GM08714 (cell line): ENCODE data around the gene PPRC1.

Experiments used
- H3K4me3 ChIP-seq: fragments of 200-500 bp; sonication (Bioruptor generic); 2 replicates; pipeline ENCODE4 v1.5.1; 2014; ENCODE audit warnings: mild to moderate bottlenecking, low read length, inconsistent platforms
- ZNF274 ChIP-seq: IDR thresholded peaks from 2 replicates; pipeline ENCODE4 v1.6.1; 2012; ENCODE audit warnings: mild to moderate bottlenecking, low read depth, low read length

Gene PPRC1

GRCh38 chr10:102150970-102151773, 18.3 kb downstream of the PPRC1 start:
- no peak for TF ChIP-seq ZNF274

GRCh38 chr10:102151774-102152544, 19.1 kb downstream of the PPRC1 start, which contains the start of gene NOLC1:
Gene NOLC1 (plus strand): TSS chr10:102152389. CDS start chr10:102152411, 22 bp downstream.
- TF ChIP-seq ZNF274, result no peak
- H3K4me3 ChIP-seq, result peak within 1 kb of the TSS; percentile 97

More at GRCh38 chr10:102150970-102151773, 18.3 kb downstream of the PPRC1 start:
- no peak overlapping the region; the same call in 1 of the 2 replicates for H3K4me3 ChIP-seq

- TF ChIP-seq ZNF274, result no peak
- peak overlapping the region; percentile 97 for H3K4me3 ChIP-seq
These were observed 19.7 kb downstream of the PPRC1 start for GRCh38 chr10:102152545-102152890.

GRCh38 chr10:102153093-102153620, 20.3 kb downstream of the PPRC1 start:
- peak overlapping the region; percentile 97 for H3K4me3 ChIP-seq
- TF ChIP-seq ZNF274, result no peak

- H3K4me3 ChIP-seq, result no peak overlapping the region
- TF ChIP-seq ZNF274, result no peak
These were observed 21.8 kb downstream of the PPRC1 start for GRCh38 chr10:102154466-102155116.

- no peak overlapping the region for H3K4me3 ChIP-seq
- no peak for TF ChIP-seq ZNF274
These were observed 24.4 kb downstream of the PPRC1 start for GRCh38 chr10:102157224-102157623.

- no peak overlapping the region for H3K4me3 ChIP-seq
- no peak for TF ChIP-seq ZNF274
These were observed 26.3 kb downstream of the PPRC1 start for GRCh38 chr10:102159051-102159597.

GRCh38 chr10:102159831-102160230, 27.0 kb downstream of the PPRC1 start:
- no peak overlapping the region for H3K4me3 ChIP-seq
- TF ChIP-seq ZNF274, result no peak

GRCh38 chr10:102163342-102163989, 30.6 kb downstream of the PPRC1 start:
- H3K4me3 ChIP-seq, result no peak overlapping the region
- TF ChIP-seq ZNF274, result no peak

GRCh38 chr10:102167861-102168260, 35.0 kb downstream of the PPRC1 start:
- no peak for TF ChIP-seq ZNF274
- no peak overlapping the region for H3K4me3 ChIP-seq

- no peak for TF ChIP-seq ZNF274
- H3K4me3 ChIP-seq, result no peak overlapping the region
These were observed 37.8 kb downstream of the PPRC1 start for GRCh38 chr10:102170602-102171001.

- no peak overlapping the region for H3K4me3 ChIP-seq
- no peak for TF ChIP-seq ZNF274
These were observed 39.4 kb downstream of the PPRC1 start for GRCh38 chr10:102172288-102172687.

- no peak overlapping the region for H3K4me3 ChIP-seq
- no peak for TF ChIP-seq ZNF274
These were observed 42.6 kb downstream of the PPRC1 start for GRCh38 chr10:102175415-102175814.
